HEK293 (cell line): ENCODE data around the gene DIS3L2.

Experiments
- CTCF ChIA-PET: fragments of 350-600 bp; formaldehyde crosslinking; extraction: SDS; loops from one replicate; lab custom pipeline; 2021; ENCODE audit warnings: antibody characterized with exemption; lab: Yijun Ruan, JAX
- POLR2A ChIA-PET: fragments of 300-600 bp; formaldehyde crosslinking; extraction: SDS; loops from one replicate; lab custom pipeline; 2020; ENCODE audit warnings: antibody characterized with exemption, inconsistent platforms; lab: Yijun Ruan, JAX
- H3K27ac ChIP-seq: fragments of 200-500 bp; sonication (Bioruptor generic); 2 replicates; pipeline ENCODE4 v1.5.1; 2014; ENCODE audit warnings: low read depth, low read length, control low read depth, inconsistent platforms; ENCODE audit errors: extremely low read depth
- H3K36me3 ChIP-seq, 2 experiments: fragments of 200-500 bp in 1 of 2; sonication (Bioruptor generic) in 1 of 2; 1 replicate in 1 of 2; 2 replicates in 1 of 2; pipeline ENCODE4 v1.5.1; 2014 to 2017; ENCODE audit warnings: inconsistent platforms in 2 of 2, low read length in 2 of 2; ENCODE audit not compliant: control insufficient read depth in 2 of 2, insufficient read depth in 1 of 2
- H3K4me1 ChIP-seq: fragments of 200-500 bp; sonication (Bioruptor generic); 2 replicates; pipeline ENCODE4 v1.5.1; 2014; ENCODE audit warnings: mild to moderate bottlenecking, low read length, inconsistent platforms; ENCODE audit not compliant: control insufficient read depth, insufficient read depth
- H3K4me3 ChIP-seq: 2 replicates; pipeline ENCODE4 v1.5.1; 2011; ENCODE audit warnings: low read depth, mild to moderate bottlenecking, control low read depth, low read length, moderate library complexity
- H3K9me3 ChIP-seq: fragments of 200-500 bp; sonication (Bioruptor generic); 2 replicates; pipeline ENCODE4 v1.5.1; 2014; ENCODE audit warnings: low read depth, low read length, inconsistent platforms; ENCODE audit not compliant: control insufficient read depth, insufficient read depth
- GLIS2 ChIP-seq: fragments of 450-650 bp; formaldehyde crosslinking; IDR thresholded peaks from 2 replicates; pipeline ENCODE4 v1.5.1; 2016; ENCODE audit warnings: missing biosample characterization, missing genetic modification characterization
- KLF16 ChIP-seq: fragments of 450-650 bp; formaldehyde crosslinking; IDR thresholded peaks from 2 replicates; pipeline ENCODE4 v1.5.1; 2017; ENCODE audit warnings: missing biosample characterization, missing genetic modification characterization
- RBAK ChIP-seq: fragments of 450-650 bp; formaldehyde crosslinking; IDR thresholded peaks from 2 replicates; pipeline ENCODE4 v1.5.1; 2016; ENCODE audit warnings: missing biosample characterization, missing genetic modification characterization
- ZBTB20 ChIP-seq: fragments of 450-650 bp; formaldehyde crosslinking; IDR thresholded peaks from 2 replicates; pipeline ENCODE4 v1.5.1; 2016; ENCODE audit warnings: missing biosample characterization, missing genetic modification characterization
- ZBTB26 ChIP-seq: fragments of 450-650 bp; formaldehyde crosslinking; optimal IDR thresholded peaks from 2 replicates; pipeline ENCODE3; 2016; ENCODE audit warnings: missing biosample characterization, mild to moderate bottlenecking, missing genetic modification characterization
- ZBTB7A ChIP-seq: fragments of 450-650 bp; formaldehyde crosslinking; IDR thresholded peaks from 2 replicates; pipeline ENCODE4 v1.5.1; 2016; ENCODE audit warnings: low read depth, missing biosample characterization, missing genetic modification characterization
- ZBTB8A ChIP-seq: fragments of 450-650 bp; formaldehyde crosslinking; IDR thresholded peaks from 2 replicates; pipeline ENCODE4 v1.5.1; 2016; ENCODE audit warnings: missing biosample characterization, missing genetic modification characterization
- ZFHX2 ChIP-seq: fragments of 450-650 bp; formaldehyde crosslinking; conservative IDR thresholded peaks from 2 replicates; pipeline ENCODE4 v1.5.1; 2016; ENCODE audit warnings: missing biosample characterization, missing genetic modification characterization
- ZFP3 ChIP-seq: fragments of 450-650 bp; formaldehyde crosslinking; IDR thresholded peaks from 2 replicates; pipeline ENCODE4 v1.5.1; 2016; ENCODE audit warnings: low read depth, missing biosample characterization, missing genetic modification characterization
- ZNF157 ChIP-seq: fragments of 450-650 bp; formaldehyde crosslinking; IDR thresholded peaks from 2 replicates; pipeline ENCODE4 v1.5.1; 2016; ENCODE audit warnings: missing biosample characterization, missing genetic modification characterization
- ZNF239 ChIP-seq: fragments of 450-650 bp; formaldehyde crosslinking; IDR thresholded peaks from 2 replicates; pipeline ENCODE4 v1.5.1; 2016; ENCODE audit warnings: missing biosample characterization, missing genetic modification characterization
- ZNF366 ChIP-seq: fragments of 450-650 bp; formaldehyde crosslinking; conservative IDR thresholded peaks from 2 replicates; pipeline ENCODE4 v1.5.1; 2016; ENCODE audit warnings: missing biosample characterization, missing genetic modification characterization
- ZNF423 ChIP-seq: fragments of 450-650 bp; formaldehyde crosslinking; IDR thresholded peaks from 2 replicates; pipeline ENCODE4 v1.5.1; 2016; ENCODE audit warnings: missing biosample characterization, missing genetic modification characterization
- ZNF433 ChIP-seq: fragments of 450-650 bp; formaldehyde crosslinking; IDR thresholded peaks from 2 replicates; pipeline ENCODE4 v1.5.1; 2016; ENCODE audit warnings: missing biosample characterization, missing genetic modification characterization, low read depth
- ZNF585B ChIP-seq: fragments of 450-650 bp; formaldehyde crosslinking; IDR thresholded peaks from 2 replicates; pipeline ENCODE4 v1.5.1; 2016; ENCODE audit warnings: missing biosample characterization, missing genetic modification characterization
- ZNF623 ChIP-seq: fragments of 450-650 bp; formaldehyde crosslinking; IDR thresholded peaks from 2 replicates; pipeline ENCODE4 v1.5.1; 2016; ENCODE audit warnings: missing biosample characterization, missing genetic modification characterization
- ZNF645 ChIP-seq: fragments of 450-650 bp; formaldehyde crosslinking; IDR thresholded peaks from 2 replicates; pipeline ENCODE4; 2016; ENCODE audit warnings: missing biosample characterization, missing genetic modification characterization
- ZNF654 ChIP-seq: fragments of 450-650 bp; formaldehyde crosslinking; IDR thresholded peaks from 2 replicates; pipeline ENCODE4 v1.5.1; 2016; ENCODE audit warnings: low read depth, missing biosample characterization, missing genetic modification characterization
- ZNF677 ChIP-seq: fragments of 450-650 bp; IDR thresholded peaks from 2 replicates; pipeline ENCODE4 v1.5.0; 2018; ENCODE audit warnings: missing biosample characterization, mild to moderate bottlenecking, missing genetic modification characterization, moderate library complexity
- ZNF704 ChIP-seq: fragments of 450-650 bp; formaldehyde crosslinking; IDR thresholded peaks from 2 replicates; pipeline ENCODE4 v1.5.1; 2016; ENCODE audit warnings: missing biosample characterization, missing genetic modification characterization
- ZNF76 ChIP-seq: fragments of 450-650 bp; formaldehyde crosslinking; IDR thresholded peaks from 2 replicates; pipeline ENCODE4; 2016; ENCODE audit warnings: low read depth, missing biosample characterization, missing genetic modification characterization, borderline replicate concordance
- ZNF776 ChIP-seq: fragments of 450-650 bp; formaldehyde crosslinking; IDR thresholded peaks from 2 replicates; pipeline ENCODE4 v1.5.0; 2017; ENCODE audit warnings: missing biosample characterization, missing genetic modification characterization, borderline replicate concordance
- ZXDB ChIP-seq: fragments of 450-650 bp; formaldehyde crosslinking; IDR thresholded peaks from 2 replicates; pipeline ENCODE4 v1.5.1; 2016; ENCODE audit warnings: missing biosample characterization, missing genetic modification characterization
- TF ChIP-seq, protein P1 (sequence below): fragments of 450-650 bp; formaldehyde crosslinking; IDR thresholded peaks from 2 replicates; pipeline ENCODE4 v1.5.0; 2017; ENCODE audit warnings: missing biosample characterization, missing genetic modification characterization, borderline replicate concordance
- TF ChIP-seq, protein P2 (sequence below): fragments of 450-650 bp; formaldehyde crosslinking; IDR thresholded peaks from 2 replicates; pipeline ENCODE4 v1.5.1; 2016; ENCODE audit warnings: missing biosample characterization, missing genetic modification characterization, borderline replicate concordance
- TF ChIP-seq, protein P3 (sequence below): fragments of 450-650 bp; formaldehyde crosslinking; IDR thresholded peaks from 2 replicates; pipeline ENCODE4 v1.5.1; 2016; ENCODE audit warnings: missing biosample characterization, missing genetic modification characterization, low read depth

The DIS3L2 gene

GRCh38 chr2:231925303-231926179 lies 36.0 kb upstream of the DIS3L2 start:
- Histone ChIP-seq H3K4me1 (no peaks in the 10 kb centered on the region), H3K9me3 (no peaks in the 10 kb centered on the region), H3K27ac (peak overlapping the region; percentile 57; the same call in 1 of the 2 replicates), H3K36me3 (peaks cover 0 to 22% of the 10 kb centered on the region in 2 experiments; a peak in 2 of 3 replicates), H3K4me3 (peak overlapping the region; percentile 61)
- CTCF ChIA-PET: interaction anchor here (0.5 to 8.6 kb wide), 43 partner anchors 8 to 1613 kb away, joined by 3 to 85 read pairs (median 4); no protein-coding TSS in a partner anchor
- POLR2A ChIA-PET: interaction anchor here (1.0 to 1.3 kb wide), 8 partner anchors 8 to 537 kb away, joined by 3 to 6 read pairs (median 4); partner anchors contain the start of gene DIS3L2
- TF ChIP-seq, protein P1, sequence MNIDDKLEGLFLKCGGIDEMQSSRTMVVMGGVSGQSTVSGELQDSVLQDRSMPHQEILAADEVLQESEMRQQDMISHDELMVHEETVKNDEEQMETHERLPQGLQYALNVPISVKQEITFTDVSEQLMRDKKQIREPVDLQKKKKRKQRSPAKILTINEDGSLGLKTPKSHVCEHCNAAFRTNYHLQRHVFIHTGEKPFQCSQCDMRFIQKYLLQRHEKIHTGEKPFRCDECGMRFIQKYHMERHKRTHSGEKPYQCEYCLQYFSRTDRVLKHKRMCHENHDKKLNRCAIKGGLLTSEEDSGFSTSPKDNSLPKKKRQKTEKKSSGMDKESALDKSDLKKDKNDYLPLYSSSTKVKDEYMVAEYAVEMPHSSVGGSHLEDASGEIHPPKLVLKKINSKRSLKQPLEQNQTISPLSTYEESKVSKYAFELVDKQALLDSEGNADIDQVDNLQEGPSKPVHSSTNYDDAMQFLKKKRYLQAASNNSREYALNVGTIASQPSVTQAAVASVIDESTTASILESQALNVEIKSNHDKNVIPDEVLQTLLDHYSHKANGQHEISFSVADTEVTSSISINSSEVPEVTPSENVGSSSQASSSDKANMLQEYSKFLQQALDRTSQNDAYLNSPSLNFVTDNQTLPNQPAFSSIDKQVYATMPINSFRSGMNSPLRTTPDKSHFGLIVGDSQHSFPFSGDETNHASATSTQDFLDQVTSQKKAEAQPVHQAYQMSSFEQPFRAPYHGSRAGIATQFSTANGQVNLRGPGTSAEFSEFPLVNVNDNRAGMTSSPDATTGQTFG (tag by site-specific recombination): no peak
- TF ChIP-seq ZNF76 (no peak), ZXDB (tag by site-specific recombination) (peak; percentile 32; the same call in 1 of the 2 replicates), ZNF423 (tag by site-specific recombination) (no peak), ZNF704 (tag by site-specific recombination) (no peak), ZBTB8A (tag by site-specific recombination) (peak; percentile 86), ZFP3 (tag by site-specific recombination) (no peak), ZNF654 (peak; percentile 13; the same call in 1 of the 2 replicates), ZBTB20 (tag by site-specific recombination) (no peak), ZBTB7A (tag by site-specific recombination) (0 out of 2 replicates have a peak, but pooled peaks have one; percentile 32), ZFHX2 (tag by site-specific recombination) (peak; percentile 92), GLIS2 (tag by site-specific recombination) (peak; percentile 62; the same call in 1 of the 2 replicates), ZNF239 (no peak), RBAK (no peak), KLF16 (tag by site-specific recombination) (no peak), ZNF677 (tag by site-specific recombination) (no peak), ZNF776 (tag by site-specific recombination) (no peak), ZNF366 (tag by site-specific recombination) (no peak), ZNF645 (tag by site-specific recombination) (0 out of 2 replicates have a peak, but pooled peaks have one; percentile 41), ZNF433 (tag by site-specific recombination) (no peak), ZNF623 (tag by site-specific recombination) (no peak), ZNF157 (tag by site-specific recombination) (no peak), ZBTB26 (tag by site-specific recombination) (peak; percentile 26), ZNF585B (tag by site-specific recombination) (no peak)
- TF ChIP-seq, protein P2, sequence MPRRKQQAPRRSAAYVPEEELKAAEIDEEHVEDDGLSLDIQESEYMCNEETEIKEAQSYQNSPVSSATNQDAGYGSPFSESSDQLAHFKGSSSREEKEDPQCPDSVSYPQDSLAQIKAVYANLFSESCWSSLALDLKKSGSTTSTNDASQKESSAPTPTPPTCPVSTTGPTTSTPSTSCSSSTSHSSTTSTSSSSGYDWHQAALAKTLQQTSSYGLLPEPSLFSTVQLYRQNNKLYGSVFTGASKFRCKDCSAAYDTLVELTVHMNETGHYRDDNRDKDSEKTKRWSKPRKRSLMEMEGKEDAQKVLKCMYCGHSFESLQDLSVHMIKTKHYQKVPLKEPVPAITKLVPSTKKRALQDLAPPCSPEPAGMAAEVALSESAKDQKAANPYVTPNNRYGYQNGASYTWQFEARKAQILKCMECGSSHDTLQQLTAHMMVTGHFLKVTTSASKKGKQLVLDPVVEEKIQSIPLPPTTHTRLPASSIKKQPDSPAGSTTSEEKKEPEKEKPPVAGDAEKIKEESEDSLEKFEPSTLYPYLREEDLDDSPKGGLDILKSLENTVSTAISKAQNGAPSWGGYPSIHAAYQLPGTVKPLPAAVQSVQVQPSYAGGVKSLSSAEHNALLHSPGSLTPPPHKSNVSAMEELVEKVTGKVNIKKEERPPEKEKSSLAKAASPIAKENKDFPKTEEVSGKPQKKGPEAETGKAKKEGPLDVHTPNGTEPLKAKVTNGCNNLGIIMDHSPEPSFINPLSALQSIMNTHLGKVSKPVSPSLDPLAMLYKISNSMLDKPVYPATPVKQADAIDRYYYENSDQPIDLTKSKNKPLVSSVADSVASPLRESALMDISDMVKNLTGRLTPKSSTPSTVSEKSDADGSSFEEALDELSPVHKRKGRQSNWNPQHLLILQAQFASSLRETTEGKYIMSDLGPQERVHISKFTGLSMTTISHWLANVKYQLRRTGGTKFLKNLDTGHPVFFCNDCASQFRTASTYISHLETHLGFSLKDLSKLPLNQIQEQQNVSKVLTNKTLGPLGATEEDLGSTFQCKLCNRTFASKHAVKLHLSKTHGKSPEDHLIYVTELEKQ (tag by site-specific recombination): no peak
- TF ChIP-seq, protein P3, sequence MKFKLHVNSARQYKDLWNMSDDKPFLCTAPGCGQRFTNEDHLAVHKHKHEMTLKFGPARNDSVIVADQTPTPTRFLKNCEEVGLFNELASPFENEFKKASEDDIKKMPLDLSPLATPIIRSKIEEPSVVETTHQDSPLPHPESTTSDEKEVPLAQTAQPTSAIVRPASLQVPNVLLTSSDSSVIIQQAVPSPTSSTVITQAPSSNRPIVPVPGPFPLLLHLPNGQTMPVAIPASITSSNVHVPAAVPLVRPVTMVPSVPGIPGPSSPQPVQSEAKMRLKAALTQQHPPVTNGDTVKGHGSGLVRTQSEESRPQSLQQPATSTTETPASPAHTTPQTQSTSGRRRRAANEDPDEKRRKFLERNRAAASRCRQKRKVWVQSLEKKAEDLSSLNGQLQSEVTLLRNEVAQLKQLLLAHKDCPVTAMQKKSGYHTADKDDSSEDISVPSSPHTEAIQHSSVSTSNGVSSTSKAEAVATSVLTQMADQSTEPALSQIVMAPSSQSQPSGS (tag by site-specific recombination): no peak
